ENCODE data around the gene PARD6B. TPM values are rescaled to one million over a fixed set of nuclear protein-coding genes. Genes with fewer than 3 reads are reported as not detected.
"Not testable (repeated sequence)": the region's sequence is repeated elsewhere in the genome, so short reads cannot be mapped to it uniquely, and the experiment has no call there.

PARD6B gene
- total RNA-seq, 1 experiment from 2014 or later, result 153 TPM

DNA sequence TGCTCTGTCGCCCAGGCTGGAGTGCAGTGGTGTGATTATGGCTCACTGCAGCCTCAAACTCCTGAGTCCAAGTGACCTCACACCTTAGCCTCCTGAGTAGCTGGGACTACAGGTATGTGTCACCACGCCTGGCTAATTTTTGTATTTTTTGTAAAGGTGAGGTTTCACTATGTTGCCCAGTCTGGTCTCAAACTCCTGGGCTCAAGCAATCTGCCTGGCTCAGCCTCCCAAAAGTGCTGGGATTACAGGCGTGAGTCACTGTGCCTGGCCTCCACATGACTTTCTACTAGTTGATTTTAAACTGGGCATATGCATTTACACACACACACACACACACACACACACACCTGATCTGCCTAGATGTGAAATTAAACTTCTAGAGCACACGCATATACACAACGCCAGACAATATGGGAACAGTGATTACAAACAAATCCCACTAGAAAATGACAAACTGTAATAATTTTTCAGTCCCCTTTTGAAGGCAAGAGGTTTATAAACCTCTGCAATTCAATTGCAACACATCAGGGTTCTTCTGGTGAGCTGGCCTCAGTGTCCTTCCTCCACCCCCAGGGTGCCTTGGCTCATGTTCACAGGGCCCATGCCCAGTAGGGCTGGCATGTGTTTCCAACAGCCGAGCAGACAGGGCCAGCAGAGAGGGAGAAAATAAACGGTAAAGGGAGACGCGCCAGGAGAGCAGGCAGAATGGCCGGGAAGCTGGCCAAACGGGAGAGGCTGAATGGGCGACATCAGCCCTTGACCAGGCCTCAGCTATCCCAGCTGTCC, 31.2 kb downstream of the PARD6B start:
- Histone ChIP-seq H3K9me3 (no peaks in the 10 kb centered on the region), H3K36me3 (ENCODE audit: control insufficient read depth, insufficient read depth, low read length) (no peaks in the 10 kb centered on the region), H3K4me1 (peaks cover 87% of the 10 kb centered on the region), H3K27me3 (replicated peaks; ENCODE audit: control insufficient read depth, insufficient read depth, low read length) (no peaks in the 10 kb centered on the region), H3K4me3 (ENCODE audit: low read depth, low read length) (no peak overlapping the region)
- Mint-ChIP-seq H3K27me3 (ENCODE audit: insufficient read depth, unreplicated experiment) (no peaks in the 10 kb centered on the region), H3K4me3 (ENCODE audit: unreplicated experiment) (peak overlapping the region; percentile 78), H3K4me1 (ENCODE audit: low read depth, unreplicated experiment) (peaks cover 82% of the 10 kb centered on the region), H3K27ac (ENCODE audit: unreplicated experiment) (peak overlapping the region; percentile 100), H3K36me3 (ENCODE audit: insufficient read depth, unreplicated experiment) (peaks cover 59% of the 10 kb centered on the region), H3K9me3 (ENCODE audit: unreplicated experiment) (no peaks in the 10 kb centered on the region)
- no TSS peak for BruUV-seq (replicated peaks)
- intact Hi-C loops (cut with micrococcal nuclease; ENCODE audit: unreplicated experiment), result loop anchor here (10.0 kb wide), 1 partner anchor 568 kb away; the partner anchor contains the start of gene CEBPB
- TF ChIP-seq, protein P1, sequence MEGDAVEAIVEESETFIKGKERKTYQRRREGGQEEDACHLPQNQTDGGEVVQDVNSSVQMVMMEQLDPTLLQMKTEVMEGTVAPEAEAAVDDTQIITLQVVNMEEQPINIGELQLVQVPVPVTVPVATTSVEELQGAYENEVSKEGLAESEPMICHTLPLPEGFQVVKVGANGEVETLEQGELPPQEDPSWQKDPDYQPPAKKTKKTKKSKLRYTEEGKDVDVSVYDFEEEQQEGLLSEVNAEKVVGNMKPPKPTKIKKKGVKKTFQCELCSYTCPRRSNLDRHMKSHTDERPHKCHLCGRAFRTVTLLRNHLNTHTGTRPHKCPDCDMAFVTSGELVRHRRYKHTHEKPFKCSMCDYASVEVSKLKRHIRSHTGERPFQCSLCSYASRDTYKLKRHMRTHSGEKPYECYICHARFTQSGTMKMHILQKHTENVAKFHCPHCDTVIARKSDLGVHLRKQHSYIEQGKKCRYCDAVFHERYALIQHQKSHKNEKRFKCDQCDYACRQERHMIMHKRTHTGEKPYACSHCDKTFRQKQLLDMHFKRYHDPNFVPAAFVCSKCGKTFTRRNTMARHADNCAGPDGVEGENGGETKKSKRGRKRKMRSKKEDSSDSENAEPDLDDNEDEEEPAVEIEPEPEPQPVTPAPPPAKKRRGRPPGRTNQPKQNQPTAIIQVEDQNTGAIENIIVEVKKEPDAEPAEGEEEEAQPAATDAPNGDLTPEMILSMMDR (IDR thresholded peaks at IDR 0.05; ENCODE audit: insufficient read depth in 1 of 2, low read depth in 1 of 2, low read length in 1 of 2, severe bottlenecking in 1 of 2, unreplicated experiment in 1 of 2), result no peak
- POLR2A ChIA-PET, result interaction anchor here (0.6 to 2.3 kb wide), 8 partner anchors 13 to 1152 kb away, joined by 3 to 21 read pairs (median 5); partner anchors contain the start of gene PARD6B
- CTCF ChIA-PET, result interaction anchor here (0.5 to 2.2 kb wide), 12 partner anchors 12 to 543 kb away, joined by 3 to 18 read pairs (median 4); partner anchors contain the start of gene ADNP
- DNase-seq, result peak; percentile 54 to 72

- CTCF ChIA-PET, result interaction anchor here (0.6 to 4.8 kb wide), 5 partner anchors 14 to 138 kb away, joined by 3 to 26 read pairs (median 4); no protein-coding TSS in a partner anchor
- H3K4me3 Mint-ChIP-seq (ENCODE audit: unreplicated experiment), result peak overlapping the region; percentile 60
- H3K9me3 Mint-ChIP-seq (ENCODE audit: unreplicated experiment); H3K27me3 Mint-ChIP-seq (ENCODE audit: insufficient read depth, unreplicated experiment); H3K36me3 ChIP-seq (ENCODE audit: control insufficient read depth, insufficient read depth, low read length); BruUV-seq (replicated peaks); H3K27me3 ChIP-seq (replicated peaks; ENCODE audit: control insufficient read depth, insufficient read depth, low read length); H3K4me3 ChIP-seq (ENCODE audit: low read depth, low read length); H3K9me3 ChIP-seq; POLR2A ChIA-PET: not testable (repeated sequence)
- intact Hi-C loops (cut with micrococcal nuclease; ENCODE audit: unreplicated experiment), result loop anchor here (10.0 kb wide), 1 partner anchor 569 kb away; the partner anchor contains the start of gene CEBPB
- H3K36me3 Mint-ChIP-seq (ENCODE audit: insufficient read depth, unreplicated experiment), result peaks cover 52% of the 10 kb centered on the region
- H3K4me1 Mint-ChIP-seq (ENCODE audit: low read depth, unreplicated experiment), result peaks cover 76% of the 10 kb centered on the region
- H3K27ac Mint-ChIP-seq (ENCODE audit: unreplicated experiment), result peak overlapping the region; percentile 100
- peak; percentile 64 to 80 for DNase-seq
- peaks cover 83% of the 10 kb centered on the region for H3K4me1 ChIP-seq
These were observed 32.4 kb downstream of the PARD6B start for GRCh38 chr20:50763550-50764458.

GRCh38 chr20:50765251-50765650, 33.9 kb downstream of the PARD6B start:
- H3K9me3 Mint-ChIP-seq (ENCODE audit: unreplicated experiment); H3K4me3 Mint-ChIP-seq (ENCODE audit: unreplicated experiment); POLR2A ChIA-PET; H3K36me3 ChIP-seq (ENCODE audit: control insufficient read depth, insufficient read depth, low read length); H3K4me3 ChIP-seq (ENCODE audit: low read depth, low read length); H3K27me3 ChIP-seq (replicated peaks; ENCODE audit: control insufficient read depth, insufficient read depth, low read length); BruUV-seq (replicated peaks); H3K27ac Mint-ChIP-seq (ENCODE audit: unreplicated experiment); H3K9me3 ChIP-seq; H3K27me3 Mint-ChIP-seq (ENCODE audit: insufficient read depth, unreplicated experiment): not testable (repeated sequence)
- intact Hi-C loops (cut with micrococcal nuclease; ENCODE audit: unreplicated experiment), result loop anchor here (10.0 kb wide), 1 partner anchor 570 kb away; the partner anchor contains the start of gene CEBPB
- Mint-ChIP-seq H3K4me1 (ENCODE audit: low read depth, unreplicated experiment) (peaks cover 61% of the 10 kb centered on the region), H3K36me3 (ENCODE audit: insufficient read depth, unreplicated experiment) (peaks cover 44% of the 10 kb centered on the region)
- DNase-seq, result peak in 1 of 2 experiments; percentile 34
- H3K4me1 ChIP-seq, result peaks cover 71% of the 10 kb centered on the region
- CTCF ChIA-PET, result interaction anchor here (1.0 to 4.8 kb wide), 6 partner anchors 16 to 139 kb away, joined by 3 to 26 read pairs (median 4); no protein-coding TSS in a partner anchor
